Esophagus muscularis mucosa (tissue), 4 donors: ENCODE data around the gene MED13L. TPM values are rescaled to one million over a fixed set of nuclear protein-coding genes. Genes with fewer than 3 reads are reported as not detected.

Source experiments
- DNase-seq: peaks from one replicate; pipeline ENCODE4 v3.0.0-alpha.2; 2017; ENCODE audit errors: extremely low spot score
- H3K27ac ChIP-seq, 4 donors: fragments of 200-600 bp; sonication (generic); replicated peaks in 1 of 4; 1 replicate in 3 of 4; 2 replicates in 1 of 4; pipeline ENCODE4 v1.5.1; 2016 to 2019; ENCODE audit warnings: mild to moderate bottlenecking in 1 of 4
- H3K27me3 ChIP-seq, 4 donors: fragments of 200-600 bp; sonication (generic); one replicate each; pipeline versions ENCODE4 v1.5.1 to v1.6.0; 2016 to 2019
- H3K36me3 ChIP-seq, 4 donors: fragments of 200-600 bp; sonication (generic); one replicate each; pipeline ENCODE4 v1.5.1; 2016 to 2019
- H3K4me1 ChIP-seq, 4 donors: fragments of 200-600 bp; sonication (generic); one replicate each; pipeline ENCODE4 v1.5.1; 2016 to 2019
- H3K4me3 ChIP-seq, 4 donors: fragments of 200-600 bp; sonication (generic); 1 replicate in 2 of 4; 2 replicates in 2 of 4; pipeline ENCODE4 v1.5.1; 2016 to 2019; ENCODE audit warnings: mild to moderate bottlenecking in 4 of 4, moderate library complexity in 1 of 4
- H3K9me3 ChIP-seq, 4 donors: fragments of 200-600 bp; sonication (generic); 1 replicate in 3 of 4; 2 replicates in 1 of 4; pipeline ENCODE4 v1.5.1; 2016 to 2019
- EP300 ChIP-seq: sonication (generic); formaldehyde crosslinking; IDR thresholded peaks from one replicate; pipeline ENCODE4 v1.6.1; 2017; ENCODE audit warnings: antibody characterized with exemption
- POLR2A ChIP-seq: fragments of 450-650 bp; IDR thresholded peaks from one replicate; pipeline ENCODE4 v1.6.1; 2017; ENCODE audit warnings: antibody characterized with exemption, moderate library complexity, mild to moderate bottlenecking, low read depth
- POLR2AphosphoS5 ChIP-seq, 2 donors: sonication (generic); formaldehyde crosslinking; IDR thresholded peaks; one replicate each; pipeline ENCODE4 v1.6.1; 2017; ENCODE audit warnings: antibody characterized with exemption in 2 of 2
- WGBS: methylation state at CpG from one replicate; pipeline ENCODE4 v1.1.5; 2018; 5-methylcytosine and 5-hydroxymethylcytosine counted together
- intact Hi-C: fragments of 100-400 bp; cut with DNase I; formaldehyde crosslinking; loops from one replicate; pipeline ENCODE4 v1.15.1; 2023
- total RNA-seq, 4 donors: library from RNA; depleted of rRNA; stranded (reverse); fragments of >200 nt; gene quantifications; one replicate each; pipeline versions ENCODE4 v1.1.0 to v1.2.1, GENCODE V29; 2016
- TF ChIP-seq, protein P1 (sequence below), 3 experiments: fragments of 200-600 bp in 2 of 3; fragments of 450-650 bp in 1 of 3; sonication (generic) in 2 of 3; IDR thresholded peaks; one replicate each; pipeline ENCODE4 v1.5.1; 2017 to 2019; ENCODE audit warnings: antibody characterized with exemption in 3 of 3, mild to moderate bottlenecking in 2 of 3, moderate library complexity in 1 of 3

Gene MED13L
- total RNA-seq, 4 donors from 2014 or later, result 141 to 350 (median 175) TPM

DNA sequence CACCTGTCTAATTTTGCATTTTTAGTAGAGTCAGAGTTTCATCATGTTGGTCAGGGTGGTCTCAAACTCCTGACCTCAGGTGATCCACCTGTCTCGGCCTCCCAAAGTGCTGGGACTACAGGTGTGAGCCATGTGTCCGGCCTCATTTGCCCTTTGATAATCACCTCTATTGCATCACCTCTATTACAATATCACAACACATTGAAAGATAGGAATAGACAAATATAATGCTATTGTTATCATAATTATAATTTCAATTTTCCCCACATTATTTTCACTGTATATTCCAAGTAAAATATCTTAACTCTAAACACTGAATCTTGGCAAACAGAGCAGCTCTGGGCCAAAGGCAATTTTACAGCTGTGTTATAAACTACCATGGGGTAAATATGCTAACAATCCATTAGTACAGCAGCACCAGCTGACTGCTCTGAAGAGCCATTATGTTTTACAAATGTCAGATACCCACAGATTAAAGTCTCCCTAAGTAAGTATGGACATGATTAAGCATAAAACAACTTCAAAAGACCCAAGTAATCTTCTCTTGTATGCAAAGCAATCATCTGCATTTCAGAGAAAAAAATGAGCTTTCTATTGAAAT, 173.2 kb downstream of the MED13L start:
- intact Hi-C loops, result no loop called here
- WGBS, result 92% methylated on average over 2 of the region's 2 CpGs
- Histone ChIP-seq H3K27ac (no peak overlapping the region), H3K4me1 (peaks cover 0 to 29% (median 27%) of the 10 kb centered on the region in 4 donors), H3K4me3 (no peak overlapping the region), H3K9me3 (no peaks in the 10 kb centered on the region), H3K36me3 (peaks cover 0 to 12% (median 1%) of the 10 kb centered on the region in 4 donors), H3K27me3 (no peaks in the 10 kb centered on the region)
- no peak for DNase-seq
- no peak for TF ChIP-seq EP300
- TF ChIP-seq, protein P1, sequence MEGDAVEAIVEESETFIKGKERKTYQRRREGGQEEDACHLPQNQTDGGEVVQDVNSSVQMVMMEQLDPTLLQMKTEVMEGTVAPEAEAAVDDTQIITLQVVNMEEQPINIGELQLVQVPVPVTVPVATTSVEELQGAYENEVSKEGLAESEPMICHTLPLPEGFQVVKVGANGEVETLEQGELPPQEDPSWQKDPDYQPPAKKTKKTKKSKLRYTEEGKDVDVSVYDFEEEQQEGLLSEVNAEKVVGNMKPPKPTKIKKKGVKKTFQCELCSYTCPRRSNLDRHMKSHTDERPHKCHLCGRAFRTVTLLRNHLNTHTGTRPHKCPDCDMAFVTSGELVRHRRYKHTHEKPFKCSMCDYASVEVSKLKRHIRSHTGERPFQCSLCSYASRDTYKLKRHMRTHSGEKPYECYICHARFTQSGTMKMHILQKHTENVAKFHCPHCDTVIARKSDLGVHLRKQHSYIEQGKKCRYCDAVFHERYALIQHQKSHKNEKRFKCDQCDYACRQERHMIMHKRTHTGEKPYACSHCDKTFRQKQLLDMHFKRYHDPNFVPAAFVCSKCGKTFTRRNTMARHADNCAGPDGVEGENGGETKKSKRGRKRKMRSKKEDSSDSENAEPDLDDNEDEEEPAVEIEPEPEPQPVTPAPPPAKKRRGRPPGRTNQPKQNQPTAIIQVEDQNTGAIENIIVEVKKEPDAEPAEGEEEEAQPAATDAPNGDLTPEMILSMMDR (IDR thresholded peaks at IDR 0.05), result no peak
- no peak for TF ChIP-seq POLR2AphosphoS5 (IDR thresholded peaks at IDR 0.05)
- TF ChIP-seq POLR2A, result no peak

DNA sequence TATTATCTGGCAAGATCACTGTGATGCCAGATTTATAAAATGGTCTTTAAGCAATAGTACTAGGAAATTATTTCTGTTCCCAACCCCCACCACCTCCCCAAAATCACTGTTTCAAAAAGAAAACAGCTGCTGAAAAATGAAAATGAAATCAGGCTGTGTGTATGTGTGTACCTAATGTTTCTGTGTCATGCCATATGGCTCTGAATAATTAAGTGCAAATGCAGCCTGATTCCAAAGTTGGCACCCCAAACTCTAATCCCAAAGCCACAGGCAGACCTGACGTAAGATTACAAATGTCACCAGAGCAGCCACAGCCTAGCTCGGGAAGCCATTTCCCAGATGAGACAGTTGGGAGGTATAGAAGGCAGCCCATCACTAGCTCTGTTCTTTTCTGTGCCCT, 175.5 kb downstream of the MED13L start:
- no peak for DNase-seq
- Histone ChIP-seq H3K27me3 (no peaks in the 10 kb centered on the region), H3K27ac (no peak overlapping the region), H3K4me3 (no peak overlapping the region), H3K9me3 (no peaks in the 10 kb centered on the region), H3K36me3 (peaks cover 0 to 12% (median 1%) of the 10 kb centered on the region in 4 donors), H3K4me1 (peaks cover 0 to 30% (median 22%) of the 10 kb centered on the region in 4 donors)
- intact Hi-C loops, result no loop called here
- TF ChIP-seq POLR2AphosphoS5 (IDR thresholded peaks at IDR 0.05) (no peak), EP300 (no peak), POLR2A (no peak)
- TF ChIP-seq, protein P1 (IDR thresholded peaks at IDR 0.05), result no peak
- WGBS, result 94% methylated on average over 2 of the region's 2 CpGs

DNA sequence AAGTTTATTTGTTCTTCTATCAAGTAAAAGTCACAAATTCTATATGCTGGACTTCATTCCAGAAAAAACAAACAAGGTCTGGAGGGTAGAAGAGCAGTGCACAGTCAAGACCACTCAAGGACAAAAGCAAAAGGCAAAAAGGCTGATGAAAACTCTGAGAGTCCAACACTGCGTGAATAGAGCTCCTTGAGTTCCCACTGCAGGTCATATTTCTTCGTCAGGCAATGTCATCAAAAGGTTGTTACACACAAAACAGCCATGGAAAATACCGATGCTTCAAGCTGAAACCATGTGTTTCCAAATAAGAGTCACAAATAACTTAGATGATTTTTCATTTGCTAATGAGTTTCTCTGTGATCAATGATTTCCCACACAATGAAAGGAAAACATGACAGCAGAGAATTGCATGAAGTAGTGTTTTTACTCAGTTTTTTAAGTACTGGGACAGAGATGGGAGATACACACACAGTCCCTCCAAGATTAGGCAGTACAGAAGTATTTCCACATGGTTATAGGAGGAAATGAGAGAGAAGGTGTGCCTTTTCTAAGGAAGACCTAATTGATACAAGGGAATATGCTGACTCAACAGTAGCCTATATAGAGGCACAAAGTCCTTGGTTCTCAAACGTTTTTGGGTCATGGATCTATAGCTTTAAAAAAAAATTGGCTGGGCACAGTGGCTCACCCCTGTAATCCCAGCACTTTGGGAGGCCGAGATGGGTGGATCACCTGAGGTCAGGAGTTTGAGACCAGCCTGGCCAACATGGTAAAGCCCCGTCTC, 177.7 kb downstream of the MED13L start:
- DNase-seq, result no peak
- 85% methylated on average over 6 of the region's 6 CpGs for WGBS
- Histone ChIP-seq H3K4me1 (peaks cover 0 to 26% (median 21%) of the 10 kb centered on the region in 4 donors), H3K27ac (no peak overlapping the region), H3K27me3 (no peaks in the 10 kb centered on the region), H3K4me3 (no peak overlapping the region), H3K9me3 (no peaks in the 10 kb centered on the region), H3K36me3 (peaks cover 0 to 7% (median 0%) of the 10 kb centered on the region in 4 donors)
- TF ChIP-seq EP300, result no peak
- intact Hi-C loops, result no loop called here

DNA sequence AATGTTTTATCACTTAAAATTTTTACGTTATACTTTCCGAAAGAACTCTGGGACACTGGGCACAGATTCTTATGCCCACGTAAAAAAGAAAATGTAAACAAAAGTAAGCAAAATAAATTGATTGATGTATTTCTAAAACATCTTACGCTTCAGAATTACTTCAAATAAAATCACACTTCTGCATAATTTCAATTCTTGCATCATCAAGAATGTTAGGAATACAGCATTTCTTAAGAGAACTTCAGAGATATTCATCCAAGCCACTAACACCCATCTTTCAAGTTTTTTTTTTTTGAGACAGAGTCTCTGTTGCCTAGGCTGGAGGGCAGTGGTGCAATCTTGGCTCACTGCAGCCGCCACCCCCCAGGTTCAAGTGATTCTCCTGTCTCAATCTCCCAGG, 180.6 kb downstream of the MED13L start:
- H3K9me3 ChIP-seq, result no peaks in the 10 kb centered on the region
- peaks cover 2 to 14% (median 9%) of the 10 kb centered on the region in 4 donors for H3K4me1 ChIP-seq
- H3K27me3 ChIP-seq, result no peaks in the 10 kb centered on the region
- H3K36me3 ChIP-seq, result peaks cover 0 to 7% (median 0%) of the 10 kb centered on the region in 4 donors
- 90% methylated on average over 5 of the region's 5 CpGs for WGBS
- TF ChIP-seq EP300, result no peak
- TF ChIP-seq POLR2A, result no peak
- TF ChIP-seq, protein P1 (IDR thresholded peaks at IDR 0.05), result no peak
- no peak for TF ChIP-seq POLR2AphosphoS5 (IDR thresholded peaks at IDR 0.05)
- H3K4me3 ChIP-seq, result no peak overlapping the region
- DNase-seq, result no peak
- intact Hi-C loops, result no loop called here
- H3K27ac ChIP-seq, result no peak overlapping the region

DNA sequence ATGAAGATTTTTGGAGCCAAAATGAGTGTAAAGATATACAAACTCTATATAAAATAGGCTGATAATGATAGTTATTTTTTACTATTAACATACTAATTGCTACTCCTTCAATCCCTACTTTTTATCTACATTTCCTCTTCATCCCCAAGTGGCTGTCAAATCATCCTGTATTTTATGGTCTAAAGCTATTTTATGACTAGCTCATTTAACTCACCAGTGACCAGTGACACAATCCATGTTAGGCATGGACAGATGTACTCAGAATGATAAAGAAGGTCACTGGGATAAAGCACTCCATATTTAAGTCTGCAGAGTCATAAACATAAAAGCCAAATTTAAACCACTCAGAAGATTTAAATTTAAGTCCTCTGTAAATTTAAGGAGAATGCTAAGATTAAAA, 183.0 kb downstream of the MED13L start:
- intact Hi-C loops, result no loop called here
- DNase-seq, result no peak
- H3K4me3 ChIP-seq, result no peak overlapping the region
- TF ChIP-seq POLR2AphosphoS5 (IDR thresholded peaks at IDR 0.05) (no peak), POLR2A (no peak), EP300 (no peak)
- TF ChIP-seq, protein P1 (IDR thresholded peaks at IDR 0.05), result no peak
- peaks cover 0 to 7% (median 0%) of the 10 kb centered on the region in 4 donors for H3K36me3 ChIP-seq
- H3K9me3 ChIP-seq, result no peaks in the 10 kb centered on the region
- no peak overlapping the region for H3K27ac ChIP-seq
- no peaks in the 10 kb centered on the region for H3K27me3 ChIP-seq
- peaks cover 0 to 9% (median 7%) of the 10 kb centered on the region in 4 donors for H3K4me1 ChIP-seq
